Ishikawa (cell line): ENCODE measurements around the gene CSNK1G2.

Experiments
- CEBPB ChIP-seq: IDR thresholded peaks from 2 replicates; pipeline ENCODE4 v1.6.1; 2012
- CREB1 ChIP-seq: IDR thresholded peaks from 2 replicates; pipeline ENCODE4 v1.6.1; 2012; ENCODE audit warnings: low read depth
- EGR1 ChIP-seq: IDR thresholded peaks from 2 replicates; pipeline ENCODE4 v1.6.1; 2012
- EP300 ChIP-seq: IDR thresholded peaks from 2 replicates; pipeline ENCODE4 v1.6.1; 2012; ENCODE audit warnings: borderline replicate concordance
- FOXM1 ChIP-seq: IDR thresholded peaks from 2 replicates; pipeline ENCODE4 v1.6.1; 2012; ENCODE audit warnings: low read depth, borderline replicate concordance
- NFIC ChIP-seq: IDR thresholded peaks from 2 replicates; pipeline ENCODE4 v1.6.1; 2012
- RAD21 ChIP-seq: IDR thresholded peaks from 2 replicates; pipeline ENCODE4 v1.6.1; 2012; ENCODE audit warnings: low read depth
- TAF1 ChIP-seq: IDR thresholded peaks from 2 replicates; pipeline ENCODE4 v1.6.1; 2012; ENCODE audit warnings: low read depth, mild to moderate bottlenecking
- TCF12 ChIP-seq: IDR thresholded peaks from 2 replicates; pipeline ENCODE4 v1.6.1; 2012; ENCODE audit warnings: low read depth
- TEAD4 ChIP-seq: IDR thresholded peaks from 2 replicates; pipeline ENCODE4 v1.6.1; 2012
- YY1 ChIP-seq: IDR thresholded peaks from 2 replicates; pipeline ENCODE4 v1.6.1; 2012; ENCODE audit warnings: low read depth
- ZBTB7A ChIP-seq: IDR thresholded peaks from 2 replicates; pipeline ENCODE4 v1.6.1; 2012; ENCODE audit warnings: low read depth
- TF ChIP-seq, protein P1 (sequence below): IDR thresholded peaks from 2 replicates; pipeline ENCODE4 v1.6.1; 2012; ENCODE audit warnings: low read depth, mild to moderate bottlenecking
- TF ChIP-seq, protein P2 (sequence below): IDR thresholded peaks from 2 replicates; pipeline ENCODE4 v1.6.1; 2012
- TF ChIP-seq, protein P3 (sequence below): IDR thresholded peaks from 2 replicates; pipeline ENCODE4 v1.6.1; 2012

CSNK1G2 gene

DNA sequence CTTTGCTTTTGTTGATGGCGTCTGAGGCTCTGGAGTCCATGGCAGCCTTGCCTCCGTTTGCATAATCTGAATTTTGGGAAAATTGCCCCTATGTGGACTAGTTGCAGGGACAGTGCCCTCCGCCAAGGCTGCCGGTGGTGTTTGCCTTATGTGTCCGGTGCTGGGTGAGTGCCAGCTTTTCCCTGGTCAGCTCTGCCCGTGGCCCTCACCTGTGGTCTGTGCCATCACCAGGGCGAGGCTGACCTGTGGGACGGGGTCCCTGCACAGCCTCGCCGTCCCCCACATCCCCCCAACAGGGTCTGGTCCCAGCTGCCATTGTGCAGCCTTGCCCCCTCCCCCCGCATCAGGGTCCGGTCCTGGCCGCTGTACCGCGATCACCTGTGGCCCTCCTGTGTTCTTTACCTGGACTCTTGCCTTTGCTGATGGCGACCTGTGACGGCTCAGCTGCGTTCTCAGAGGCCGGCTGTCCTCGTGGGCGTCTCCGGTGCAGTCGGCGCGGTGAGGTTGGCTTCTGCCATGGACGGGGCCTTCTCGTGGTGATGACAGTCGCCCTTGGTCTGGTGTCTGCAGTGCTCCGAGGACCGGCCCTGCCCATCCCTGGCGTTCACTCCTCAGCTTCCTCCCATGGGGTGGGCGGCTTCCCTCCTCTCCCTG, 12.6 kb downstream of the CSNK1G2 start:
- no peak for TF ChIP-seq EP300
- TF ChIP-seq CEBPB = no peak
- TF ChIP-seq, protein P1, sequence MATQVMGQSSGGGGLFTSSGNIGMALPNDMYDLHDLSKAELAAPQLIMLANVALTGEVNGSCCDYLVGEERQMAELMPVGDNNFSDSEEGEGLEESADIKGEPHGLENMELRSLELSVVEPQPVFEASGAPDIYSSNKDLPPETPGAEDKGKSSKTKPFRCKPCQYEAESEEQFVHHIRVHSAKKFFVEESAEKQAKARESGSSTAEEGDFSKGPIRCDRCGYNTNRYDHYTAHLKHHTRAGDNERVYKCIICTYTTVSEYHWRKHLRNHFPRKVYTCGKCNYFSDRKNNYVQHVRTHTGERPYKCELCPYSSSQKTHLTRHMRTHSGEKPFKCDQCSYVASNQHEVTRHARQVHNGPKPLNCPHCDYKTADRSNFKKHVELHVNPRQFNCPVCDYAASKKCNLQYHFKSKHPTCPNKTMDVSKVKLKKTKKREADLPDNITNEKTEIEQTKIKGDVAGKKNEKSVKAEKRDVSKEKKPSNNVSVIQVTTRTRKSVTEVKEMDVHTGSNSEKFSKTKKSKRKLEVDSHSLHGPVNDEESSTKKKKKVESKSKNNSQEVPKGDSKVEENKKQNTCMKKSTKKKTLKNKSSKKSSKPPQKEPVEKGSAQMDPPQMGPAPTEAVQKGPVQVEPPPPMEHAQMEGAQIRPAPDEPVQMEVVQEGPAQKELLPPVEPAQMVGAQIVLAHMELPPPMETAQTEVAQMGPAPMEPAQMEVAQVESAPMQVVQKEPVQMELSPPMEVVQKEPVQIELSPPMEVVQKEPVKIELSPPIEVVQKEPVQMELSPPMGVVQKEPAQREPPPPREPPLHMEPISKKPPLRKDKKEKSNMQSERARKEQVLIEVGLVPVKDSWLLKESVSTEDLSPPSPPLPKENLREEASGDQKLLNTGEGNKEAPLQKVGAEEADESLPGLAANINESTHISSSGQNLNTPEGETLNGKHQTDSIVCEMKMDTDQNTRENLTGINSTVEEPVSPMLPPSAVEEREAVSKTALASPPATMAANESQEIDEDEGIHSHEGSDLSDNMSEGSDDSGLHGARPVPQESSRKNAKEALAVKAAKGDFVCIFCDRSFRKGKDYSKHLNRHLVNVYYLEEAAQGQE = no peak
- TF ChIP-seq ZBTB7A = no peak
- no peak for TF ChIP-seq TEAD4
- TF ChIP-seq YY1 = no peak
- TF ChIP-seq RAD21 = no peak
- TF ChIP-seq CREB1 = no peak
- TF ChIP-seq TAF1 = no peak
- TF ChIP-seq EGR1 = no peak
- TF ChIP-seq FOXM1 = no peak
- TF ChIP-seq TCF12 = no peak
- TF ChIP-seq, protein P2, sequence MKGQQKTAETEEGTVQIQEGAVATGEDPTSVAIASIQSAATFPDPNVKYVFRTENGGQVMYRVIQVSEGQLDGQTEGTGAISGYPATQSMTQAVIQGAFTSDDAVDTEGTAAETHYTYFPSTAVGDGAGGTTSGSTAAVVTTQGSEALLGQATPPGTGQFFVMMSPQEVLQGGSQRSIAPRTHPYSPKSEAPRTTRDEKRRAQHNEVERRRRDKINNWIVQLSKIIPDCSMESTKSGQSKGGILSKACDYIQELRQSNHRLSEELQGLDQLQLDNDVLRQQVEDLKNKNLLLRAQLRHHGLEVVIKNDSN = no peak
- TF ChIP-seq NFIC = no peak
- TF ChIP-seq, protein P3, sequence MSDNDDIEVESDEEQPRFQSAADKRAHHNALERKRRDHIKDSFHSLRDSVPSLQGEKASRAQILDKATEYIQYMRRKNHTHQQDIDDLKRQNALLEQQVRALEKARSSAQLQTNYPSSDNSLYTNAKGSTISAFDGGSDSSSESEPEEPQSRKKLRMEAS = no peak

DNA sequence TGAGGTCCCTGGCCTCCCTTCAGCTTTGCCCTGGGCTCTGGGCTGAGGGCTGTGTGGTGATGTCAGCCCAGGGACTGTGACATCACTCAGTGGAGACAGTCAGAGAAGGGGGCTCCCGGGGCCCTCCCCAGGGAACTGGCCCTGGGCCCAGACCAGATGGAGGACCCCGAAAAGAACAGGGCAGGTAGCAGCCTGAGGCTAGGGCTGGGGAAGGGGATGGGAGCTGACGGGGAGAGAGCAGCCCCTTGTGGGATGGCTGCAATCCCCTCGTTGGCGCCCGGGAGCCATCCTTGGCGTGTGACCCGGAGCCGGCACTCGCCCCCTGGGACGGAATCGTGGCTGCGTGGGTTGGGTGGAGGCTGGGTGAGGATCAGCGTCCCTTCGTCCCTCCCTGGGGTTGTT, 13.6 kb downstream of the CSNK1G2 start:
- TF ChIP-seq, protein P2 = no peak
- TF ChIP-seq TAF1 = no peak
- no peak for TF ChIP-seq ZBTB7A
- no peak for TF ChIP-seq YY1
- no peak for TF ChIP-seq NFIC
- TF ChIP-seq EGR1 = no peak
- no peak for TF ChIP-seq TEAD4
- TF ChIP-seq FOXM1 = no peak
- TF ChIP-seq RAD21 = no peak
- TF ChIP-seq, protein P1 = no peak
- no peak for TF ChIP-seq CEBPB
- TF ChIP-seq, protein P3 = no peak
- TF ChIP-seq CREB1 = no peak
- TF ChIP-seq TCF12 = no peak
- TF ChIP-seq EP300 = no peak

DNA sequence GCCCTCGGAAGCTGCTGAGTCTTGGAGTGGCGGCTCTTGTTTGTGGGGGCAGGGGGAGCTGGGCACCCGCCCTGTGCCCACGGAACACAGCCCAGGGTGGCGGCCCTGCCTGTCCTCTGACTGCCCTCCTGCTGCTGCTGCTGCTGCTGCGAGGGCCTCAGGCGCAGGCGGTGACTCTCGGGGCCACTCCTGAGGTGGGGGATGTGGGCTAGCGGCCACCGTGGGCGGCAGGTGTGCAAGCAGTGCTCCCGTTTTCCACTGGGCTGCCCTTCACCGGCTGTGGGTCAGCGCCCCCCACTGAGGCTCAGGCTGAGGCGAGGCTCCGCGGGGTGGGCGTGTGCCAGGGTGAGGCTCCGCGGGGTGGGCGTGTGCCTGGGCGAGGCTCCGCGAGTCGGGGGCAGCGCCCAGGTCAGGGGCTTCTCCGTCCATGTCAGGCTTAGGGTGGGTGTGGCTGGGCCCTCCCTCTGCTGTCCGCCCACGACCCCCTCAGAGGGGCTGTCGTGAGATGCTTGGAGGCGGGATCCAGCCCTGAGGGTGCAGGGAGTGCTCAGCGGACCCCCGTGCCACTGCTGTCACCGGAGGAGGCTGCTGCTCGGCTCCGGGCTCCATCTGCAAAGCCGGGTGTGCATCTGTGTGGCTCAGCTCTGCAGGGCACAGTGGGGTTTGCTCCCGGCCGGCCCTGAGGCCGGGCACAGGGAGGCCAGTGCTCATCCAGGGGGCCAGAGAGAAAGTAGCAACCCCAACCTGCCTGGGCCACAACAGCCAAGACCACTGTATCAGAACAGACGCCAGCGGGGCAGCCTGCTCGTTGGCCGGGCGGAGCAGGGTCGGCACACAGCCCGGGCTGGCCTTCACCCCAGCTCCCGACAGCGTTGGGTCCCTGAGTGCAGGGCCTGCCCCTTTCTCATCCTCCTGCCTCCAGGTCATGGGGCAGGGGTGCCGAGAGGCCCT, 14.5 kb downstream of the CSNK1G2 start:
- TF ChIP-seq, protein P2 = no peak
- TF ChIP-seq EGR1 = no peak
- TF ChIP-seq TCF12 = no peak
- no peak for TF ChIP-seq YY1
- TF ChIP-seq, protein P3 = no peak
- no peak for TF ChIP-seq TEAD4
- TF ChIP-seq CREB1 = no peak
- TF ChIP-seq RAD21 = no peak
- no peak for TF ChIP-seq NFIC
- TF ChIP-seq EP300 = no peak
- TF ChIP-seq CEBPB = no peak
- TF ChIP-seq, protein P1 = no peak
- TF ChIP-seq TAF1 = no peak
